Lower lobe of right lung (tissue), 2 donors: ENCODE measurements around the gene TBPL1. TPM values are rescaled to one million over a fixed set of nuclear protein-coding genes. Genes with fewer than 3 reads are reported as not detected.
A peak's percentile ranks its signal among the peaks of the same experiment; 100 is the strongest.

ENCODE experiments used
- ATAC-seq, 2 donors: fragments of 200-7000 bp; cut with Tn5 transposase; one replicate each; pipeline ENCODE4 v1.9.1; 2020 to 2022; ENCODE audit warnings: mild to moderate bottlenecking in 2 of 2, moderate library complexity in 2 of 2
- DNase-seq: peaks from one replicate; pipeline ENCODE4 v3.0.0-alpha.2; 2020
- H3K27ac ChIP-seq: fragments of 200-600 bp; one replicate; pipeline ENCODE4 v1.8.0; 2022
- H3K27me3 ChIP-seq: fragments of 200-600 bp; one replicate; pipeline ENCODE4 v1.8.0; 2022; ENCODE audit warnings: low read depth
- H3K36me3 ChIP-seq: fragments of 200-600 bp; one replicate; pipeline ENCODE4 v1.8.0; 2022; ENCODE audit warnings: mild to moderate bottlenecking
- H3K4me1 ChIP-seq: fragments of 200-600 bp; one replicate; pipeline ENCODE4 v1.8.0; 2022
- H3K4me3 ChIP-seq: fragments of 200-600 bp; one replicate; pipeline ENCODE4 v1.8.0; 2022; ENCODE audit warnings: mild to moderate bottlenecking
- H3K9me3 ChIP-seq: fragments of 200-600 bp; one replicate; pipeline ENCODE4 v1.8.0; 2022
- CTCF ChIP-seq: fragments of 200-600 bp; IDR thresholded peaks from one replicate; pipeline ENCODE4 v1.8.0; 2022; ENCODE audit warnings: antibody characterized with exemption, mild to moderate bottlenecking
- intact Hi-C: fragments of 100-400 bp; cut with DNase I; formaldehyde crosslinking; loops from one replicate; pipeline ENCODE4 v1.11.0; 2022
- total RNA-seq: library from RNA; stranded (reverse); fragmentation: NEBNext Ultra II Directional; extraction: Animal tissue kit (Norgen Biotek cat#: 25700); gene quantifications from one replicate; pipeline ENCODE4 v1.2.1, GENCODE V29; 2021
- donor health status: DM: no; HTN: yes; CAD: no; lungs with severe emphysema.

TBPL1 gene
- total RNA-seq, 1 donor from 2014 or later = 21.1 TPM

GRCh38 chr6:133980168-133980567 is 27.1 kb downstream of the TBPL1 start:
- DNase-seq (no peak), ATAC-seq (no peak)
- Histone ChIP-seq H3K36me3 (peaks cover 35% of the 10 kb centered on the region), H3K9me3 (no peaks in the 10 kb centered on the region), H3K4me1 (peaks cover 25% of the 10 kb centered on the region), H3K27me3 (no peaks in the 10 kb centered on the region), H3K4me3 (no peak overlapping the region), H3K27ac (no peak overlapping the region)
- intact Hi-C loops = no loop called here
- no peak for TF ChIP-seq CTCF

GRCh38 chr6:133983099-133983939 is 30.3 kb downstream of the TBPL1 start:
- no peak for TF ChIP-seq CTCF
- Histone ChIP-seq H3K27me3 (no peaks in the 10 kb centered on the region), H3K4me3 (no peak overlapping the region), H3K36me3 (peaks cover 54% of the 10 kb centered on the region), H3K4me1 (peaks cover 17% of the 10 kb centered on the region), H3K27ac (no peak overlapping the region), H3K9me3 (no peaks in the 10 kb centered on the region)
- ATAC-seq (peak; percentile 91 to 95), DNase-seq (peak; percentile 71)
- intact Hi-C loops = no loop called here

GRCh38 chr6:133985970-133986369 is 32.9 kb downstream of the TBPL1 start:
- no peak for ATAC-seq
- intact Hi-C loops = no loop called here
- H3K4me1 ChIP-seq = peaks cover 4% of the 10 kb centered on the region
- no peak for DNase-seq
- TF ChIP-seq CTCF = no peak
- no peaks in the 10 kb centered on the region for H3K27me3 ChIP-seq
- no peak overlapping the region for H3K4me3 ChIP-seq
- H3K9me3 ChIP-seq = no peaks in the 10 kb centered on the region
- no peak overlapping the region for H3K27ac ChIP-seq
- H3K36me3 ChIP-seq = peaks cover 50% of the 10 kb centered on the region

GRCh38 chr6:133986942-133987341 is 33.9 kb downstream of the TBPL1 start:
- no peak for TF ChIP-seq CTCF
- ATAC-seq = no peak
- Histone ChIP-seq H3K27ac (no peak overlapping the region), H3K27me3 (no peaks in the 10 kb centered on the region), H3K36me3 (peaks cover 43% of the 10 kb centered on the region), H3K4me3 (no peak overlapping the region), H3K4me1 (peaks cover 4% of the 10 kb centered on the region), H3K9me3 (no peaks in the 10 kb centered on the region)
- intact Hi-C loops = no loop called here
- DNase-seq = no peak

- H3K9me3 ChIP-seq = no peaks in the 10 kb centered on the region
- intact Hi-C loops = no loop called here
- H3K4me3 ChIP-seq = no peak overlapping the region
- TF ChIP-seq CTCF = no peak
- peaks cover 24% of the 10 kb centered on the region for H3K36me3 ChIP-seq
- ATAC-seq (no peak), DNase-seq (no peak)
- H3K4me1 ChIP-seq = peaks cover 10% of the 10 kb centered on the region
- H3K27ac ChIP-seq = no peak overlapping the region
- no peaks in the 10 kb centered on the region for H3K27me3 ChIP-seq
Measured at GRCh38 chr6:133989525-133989924, 36.5 kb downstream of the TBPL1 start.
